ENCODE results near the gene OTULIN.

OTULIN gene

GRCh38 chr5:14707811-14708390, 43.4 kb downstream of the OTULIN start:
- no peak for DNase-seq (ENCODE audit: low read depth, low spot score)
- Histone ChIP-seq H3K27ac (ENCODE audit: low read length) (no peak overlapping the region), H3K4me3 (ENCODE audit: low read length) (no peak overlapping the region), H3K4me1 (ENCODE audit: control insufficient read depth, insufficient read depth, low read length) (no peaks in the 10 kb centered on the region), H3K27me3 (ENCODE audit: control insufficient read depth, insufficient read depth, low read length) (no peaks in the 10 kb centered on the region), H3K36me3 (ENCODE audit: control insufficient read depth, insufficient read depth, low read length) (peaks cover 10% of the 10 kb centered on the region), H3K9me3 (ENCODE audit: control insufficient read depth, insufficient read depth, low read length) (no peaks in the 10 kb centered on the region)
- no CpG with 5 or more reads among the region's 9 CpGs for WGBS (ENCODE audit: insufficient coverage, insufficient read length)

GRCh38 chr5:14708551-14708950, 44.0 kb downstream of the OTULIN start:
- H3K27ac ChIP-seq (ENCODE audit: low read length), result no peak overlapping the region
- no peak for DNase-seq (ENCODE audit: low read depth, low spot score)
- no peaks in the 10 kb centered on the region for H3K4me1 ChIP-seq (ENCODE audit: control insufficient read depth, insufficient read depth, low read length)
- no peak overlapping the region for H3K4me3 ChIP-seq (ENCODE audit: low read length)
- H3K27me3 ChIP-seq (ENCODE audit: control insufficient read depth, insufficient read depth, low read length), result no peaks in the 10 kb centered on the region
- peaks cover 15% of the 10 kb centered on the region for H3K36me3 ChIP-seq (ENCODE audit: control insufficient read depth, insufficient read depth, low read length)
- no peaks in the 10 kb centered on the region for H3K9me3 ChIP-seq (ENCODE audit: control insufficient read depth, insufficient read depth, low read length)
- no CpG with 5 or more reads among the region's 5 CpGs for WGBS (ENCODE audit: insufficient coverage, insufficient read length)

GRCh38 chr5:14710313-14710994, 45.9 kb downstream of the OTULIN start:
- DNase-seq (ENCODE audit: low read depth, low spot score), result no peak
- Histone ChIP-seq H3K4me1 (ENCODE audit: control insufficient read depth, insufficient read depth, low read length) (no peaks in the 10 kb centered on the region), H3K4me3 (ENCODE audit: low read length) (no peak overlapping the region), H3K27ac (ENCODE audit: low read length) (no peak overlapping the region), H3K9me3 (ENCODE audit: control insufficient read depth, insufficient read depth, low read length) (no peaks in the 10 kb centered on the region), H3K36me3 (ENCODE audit: control insufficient read depth, insufficient read depth, low read length) (peaks cover 15% of the 10 kb centered on the region), H3K27me3 (ENCODE audit: control insufficient read depth, insufficient read depth, low read length) (no peaks in the 10 kb centered on the region)
- no CpG with 5 or more reads among the region's 28 CpGs for WGBS (ENCODE audit: insufficient coverage, insufficient read length)

- Histone ChIP-seq H3K27ac (ENCODE audit: low read length) (no peak overlapping the region), H3K9me3 (ENCODE audit: control insufficient read depth, insufficient read depth, low read length) (no peaks in the 10 kb centered on the region), H3K4me3 (ENCODE audit: low read length) (no peak overlapping the region), H3K4me1 (ENCODE audit: control insufficient read depth, insufficient read depth, low read length) (no peaks in the 10 kb centered on the region), H3K27me3 (ENCODE audit: control insufficient read depth, insufficient read depth, low read length) (no peaks in the 10 kb centered on the region), H3K36me3 (ENCODE audit: control insufficient read depth, insufficient read depth, low read length) (peaks cover 15% of the 10 kb centered on the region)
- no CpG with 5 or more reads among the region's 11 CpGs for WGBS (ENCODE audit: insufficient coverage, insufficient read length)
- DNase-seq (ENCODE audit: low read depth, low spot score), result no peak
Measured at GRCh38 chr5:14712131-14712530, 47.6 kb downstream of the OTULIN start.

- DNase-seq (ENCODE audit: low read depth, low spot score), result no peak
- WGBS (ENCODE audit: insufficient coverage, insufficient read length), result no CpG with 5 or more reads among the region's 17 CpGs
- peaks cover 15% of the 10 kb centered on the region for H3K36me3 ChIP-seq (ENCODE audit: control insufficient read depth, insufficient read depth, low read length)
- no peak overlapping the region for H3K27ac ChIP-seq (ENCODE audit: low read length)
- H3K27me3 ChIP-seq (ENCODE audit: control insufficient read depth, insufficient read depth, low read length), result no peaks in the 10 kb centered on the region
- H3K9me3 ChIP-seq (ENCODE audit: control insufficient read depth, insufficient read depth, low read length), result no peaks in the 10 kb centered on the region
- H3K4me1 ChIP-seq (ENCODE audit: control insufficient read depth, insufficient read depth, low read length), result no peaks in the 10 kb centered on the region
- H3K4me3 ChIP-seq (ENCODE audit: low read length), result no peak overlapping the region
Measured at GRCh38 chr5:14712666-14713065, 48.1 kb downstream of the OTULIN start.

GRCh38 chr5:14713476-14714390, 49.2 kb downstream of the OTULIN start:
- no peak for DNase-seq (ENCODE audit: low read depth, low spot score)
- Histone ChIP-seq H3K4me3 (ENCODE audit: low read length) (no peak overlapping the region), H3K4me1 (ENCODE audit: control insufficient read depth, insufficient read depth, low read length) (no peaks in the 10 kb centered on the region), H3K27me3 (ENCODE audit: control insufficient read depth, insufficient read depth, low read length) (no peaks in the 10 kb centered on the region), H3K27ac (ENCODE audit: low read length) (no peak overlapping the region), H3K9me3 (ENCODE audit: control insufficient read depth, insufficient read depth, low read length) (no peaks in the 10 kb centered on the region), H3K36me3 (ENCODE audit: control insufficient read depth, insufficient read depth, low read length) (peaks cover 15% of the 10 kb centered on the region)
- WGBS (ENCODE audit: insufficient coverage, insufficient read length), result no CpG with 5 or more reads among the region's 23 CpGs

GRCh38 chr5:14714706-14715105, 50.2 kb downstream of the OTULIN start:
- no peaks in the 10 kb centered on the region for H3K4me1 ChIP-seq (ENCODE audit: control insufficient read depth, insufficient read depth, low read length)
- H3K36me3 ChIP-seq (ENCODE audit: control insufficient read depth, insufficient read depth, low read length), result peaks cover 15% of the 10 kb centered on the region
- no peaks in the 10 kb centered on the region for H3K27me3 ChIP-seq (ENCODE audit: control insufficient read depth, insufficient read depth, low read length)
- H3K4me3 ChIP-seq (ENCODE audit: low read length), result no peak overlapping the region
- no peak overlapping the region for H3K27ac ChIP-seq (ENCODE audit: low read length)
- H3K9me3 ChIP-seq (ENCODE audit: control insufficient read depth, insufficient read depth, low read length), result no peaks in the 10 kb centered on the region
- DNase-seq (ENCODE audit: low read depth, low spot score), result no peak
- no CpG with 5 or more reads among the region's 6 CpGs for WGBS (ENCODE audit: insufficient coverage, insufficient read length)

- H3K4me1 ChIP-seq (ENCODE audit: control insufficient read depth, insufficient read depth, low read length), result no peaks in the 10 kb centered on the region
- no peak overlapping the region for H3K27ac ChIP-seq (ENCODE audit: low read length)
- peaks cover 13% of the 10 kb centered on the region for H3K36me3 ChIP-seq (ENCODE audit: control insufficient read depth, insufficient read depth, low read length)
- WGBS (ENCODE audit: insufficient coverage, insufficient read length), result no CpG with 5 or more reads among the region's 3 CpGs
- H3K27me3 ChIP-seq (ENCODE audit: control insufficient read depth, insufficient read depth, low read length), result no peaks in the 10 kb centered on the region
- no peaks in the 10 kb centered on the region for H3K9me3 ChIP-seq (ENCODE audit: control insufficient read depth, insufficient read depth, low read length)
- H3K4me3 ChIP-seq (ENCODE audit: low read length), result no peak overlapping the region
- DNase-seq (ENCODE audit: low read depth, low spot score), result no peak
Measured at GRCh38 chr5:14715481-14715880, 51.0 kb downstream of the OTULIN start.

- Histone ChIP-seq H3K4me3 (ENCODE audit: low read length) (no peak overlapping the region), H3K4me1 (ENCODE audit: control insufficient read depth, insufficient read depth, low read length) (no peaks in the 10 kb centered on the region), H3K9me3 (ENCODE audit: control insufficient read depth, insufficient read depth, low read length) (no peaks in the 10 kb centered on the region), H3K27me3 (ENCODE audit: control insufficient read depth, insufficient read depth, low read length) (no peaks in the 10 kb centered on the region), H3K36me3 (ENCODE audit: control insufficient read depth, insufficient read depth, low read length) (peaks cover 10% of the 10 kb centered on the region), H3K27ac (ENCODE audit: low read length) (no peak overlapping the region)
- WGBS (ENCODE audit: insufficient coverage, insufficient read length), result no CpG with 5 or more reads among the region's 13 CpGs
- no peak for DNase-seq (ENCODE audit: low read depth, low spot score)
Measured at GRCh38 chr5:14716755-14717752, 52.5 kb downstream of the OTULIN start.

- DNase-seq (ENCODE audit: low read depth, low spot score), result no peak
- Histone ChIP-seq H3K4me3 (ENCODE audit: low read length) (no peak overlapping the region), H3K27me3 (ENCODE audit: control insufficient read depth, insufficient read depth, low read length) (no peaks in the 10 kb centered on the region), H3K36me3 (ENCODE audit: control insufficient read depth, insufficient read depth, low read length) (no peaks in the 10 kb centered on the region), H3K4me1 (ENCODE audit: control insufficient read depth, insufficient read depth, low read length) (no peaks in the 10 kb centered on the region), H3K27ac (ENCODE audit: low read length) (no peak overlapping the region), H3K9me3 (ENCODE audit: control insufficient read depth, insufficient read depth, low read length) (no peaks in the 10 kb centered on the region)
- no CpG with 5 or more reads among the region's 5 CpGs for WGBS (ENCODE audit: insufficient coverage, insufficient read length)
Measured at GRCh38 chr5:14718778-14719177, 54.3 kb downstream of the OTULIN start.
